PC-9 (cell line): ENCODE data around the gene CDCA5. TPM values are rescaled to one million over a fixed set of nuclear protein-coding genes. Genes with fewer than 3 reads are reported as not detected.

Experiments
- BruUV-seq: library from RNA; stranded (reverse); fragments of 400-500 nt; replicated peaks from 2 replicates; lab custom pipeline; 2021; lab: Mats Ljungman, UMichigan
- CTCF ChIA-PET: fragments of 300-600 bp; sonication (Branson Sonifier 250); formaldehyde crosslinking; loops from one replicate; lab custom pipeline; 2022; ENCODE audit warnings: antibody characterized with exemption; lab: Charles Lee
- POLR2A ChIA-PET: fragments of 300-600 bp; sonication (Branson Sonifier 250); formaldehyde crosslinking; loops from one replicate; lab custom pipeline; 2022; ENCODE audit warnings: antibody characterized with exemption; ENCODE audit not compliant: unreplicated experiment; lab: Charles Lee
- DNase-seq, 2 experiments: peaks; one replicate each; pipeline versions ENCODE4 v3.0.0 to v3.0.0-alpha.2; 2015 to 2022; ENCODE audit warnings: mixed read lengths in 1 of 2
- H2AFZ ChIP-seq: fragments of 200-600 bp; sonication (generic); 2 replicates; pipeline ENCODE4 v1.8.1; 2017; ENCODE audit warnings: antibody characterized with exemption
- H3F3A ChIP-seq: fragments of 200-600 bp; sonication (generic); 2 replicates; pipeline ENCODE4 v1.8.1; 2017; ENCODE audit warnings: antibody characterized with exemption, mild to moderate bottlenecking, low read depth; ENCODE audit not compliant: insufficient read depth
- H3K27ac ChIP-seq: fragments of 200-600 bp; sonication (generic); 2 replicates; pipeline ENCODE4 v1.6.1; 2016; ENCODE audit warnings: mixed run types
- H3K27me3 ChIP-seq: fragments of 200-600 bp; sonication (generic); 2 replicates; pipeline ENCODE4 v1.6.1; 2016; ENCODE audit warnings: low read depth, mixed run types; ENCODE audit not compliant: insufficient read depth
- H3K36me3 ChIP-seq: fragments of 200-600 bp; sonication (generic); 2 replicates; pipeline ENCODE4 v1.6.1; 2016; ENCODE audit warnings: low read depth, mixed run types
- H3K4me1 ChIP-seq: fragments of 200-600 bp; sonication (generic); replicated peaks from 2 replicates; pipeline ENCODE4 v1.6.1; 2016; ENCODE audit warnings: mixed run types; ENCODE audit not compliant: insufficient read depth
- H3K4me2 ChIP-seq: fragments of 200-600 bp; sonication (generic); 2 replicates; pipeline ENCODE4 v1.6.1; 2017; ENCODE audit warnings: mixed run types
- H3K4me3 ChIP-seq: fragments of 200-600 bp; sonication (generic); 2 replicates; pipeline ENCODE4 v1.6.1; 2016; ENCODE audit warnings: mixed run types
- H3K79me2 ChIP-seq: fragments of 200-600 bp; sonication (generic); 2 replicates; pipeline ENCODE4 v1.6.1; 2017; ENCODE audit warnings: low read depth, mixed run types
- H3K9me2 ChIP-seq: fragments of 200-600 bp; sonication (generic); 2 replicates; pipeline ENCODE4 v1.8.1; 2017; ENCODE audit warnings: mild to moderate bottlenecking; ENCODE audit not compliant: insufficient read depth
- H3K9me3 ChIP-seq: fragments of 200-600 bp; sonication (generic); 2 replicates; pipeline ENCODE4 v1.8.1; 2016; ENCODE audit warnings: low read depth; ENCODE audit not compliant: insufficient read depth
- H4K20me1 ChIP-seq: fragments of 200-600 bp; sonication (generic); 2 replicates; pipeline ENCODE4 v1.8.1; 2017; ENCODE audit not compliant: insufficient read depth
- CTCF ChIP-seq: fragments of 200-600 bp; sonication (generic); conservative IDR thresholded peaks from 2 replicates; pipeline ENCODE4 v1.6.1; 2017; ENCODE audit warnings: mixed run types, antibody characterized with exemption, mild to moderate bottlenecking, moderate library complexity
- EZH2 ChIP-seq: fragments of 200-600 bp; sonication (generic); IDR thresholded peaks from 2 replicates; pipeline ENCODE4 v1.8.0; 2017; ENCODE audit warnings: antibody characterized with exemption, low read depth
- intact Hi-C: fragments of 100-400 bp; cut with micrococcal nuclease; formaldehyde crosslinking; loops from one replicate; pipeline ENCODE4 v1.10.0; 2022; ENCODE audit not compliant: unreplicated experiment
- total RNA-seq: library from RNA; stranded (reverse); gene quantifications from 2 replicates; pipeline ENCODE4 v1.2.3, GENCODE V29; 2021

Gene CDCA5
- total RNA-seq, 1 experiment from 2014 or later, result 86.4 TPM

GRCh38 chr11:65111744-65112545 is 28.1 kb upstream of the CDCA5 start, which contains the start of gene TM7SF2:
Gene TM7SF2 (plus strand): TSS chr11:65111872. CDS start chr11:65112016, 144 bp downstream.
- TF ChIP-seq CTCF, result no peak
- no peak for TF ChIP-seq EZH2
- Histone ChIP-seq H3K4me3 (peak within 1 kb of the TSS; percentile 78), H3K9me2 (no peaks in the 10 kb centered on the region), H2AFZ (peak within 1 kb of the TSS; percentile 52; the same call in 1 of the 2 replicates), H3K79me2 (peaks cover 32% of the 10 kb centered on the region), H3K27me3 (no peaks in the 10 kb centered on the region), H3K36me3 (no peaks in the 10 kb centered on the region), H3K27ac (no peak within 1 kb of the TSS), H3K9me3 (no peaks in the 10 kb centered on the region), H4K20me1 (no peaks in the 10 kb centered on the region), H3F3A (peaks cover 59% of the 10 kb centered on the region), H3K4me1 (peaks cover 40% of the 10 kb centered on the region), H3K4me2 (peak within 1 kb of the TSS; percentile 100)
- POLR2A ChIA-PET, result interaction anchor here (0.6 to 0.9 kb wide), 15 partner anchors 10 to 395 kb away, joined by 3 to 7 read pairs (median 4); partner anchors contain the start of gene FAU
- BruUV-seq, result no TSS peak
- CTCF ChIA-PET, result interaction anchor here (0.6 to 1.5 kb wide), 5 partner anchors 70 to 710 kb away, joined by 3 to 6 read pairs (median 3); partner anchors contain the start of gene CAPN1
- DNase-seq, result peak; percentile 92 to 97
- intact Hi-C loops, result loop anchor here (2.0 to 5.0 kb wide), 2 partner anchors 220 to 265 kb away; partner anchors contain the start of gene DPF2

DNA sequence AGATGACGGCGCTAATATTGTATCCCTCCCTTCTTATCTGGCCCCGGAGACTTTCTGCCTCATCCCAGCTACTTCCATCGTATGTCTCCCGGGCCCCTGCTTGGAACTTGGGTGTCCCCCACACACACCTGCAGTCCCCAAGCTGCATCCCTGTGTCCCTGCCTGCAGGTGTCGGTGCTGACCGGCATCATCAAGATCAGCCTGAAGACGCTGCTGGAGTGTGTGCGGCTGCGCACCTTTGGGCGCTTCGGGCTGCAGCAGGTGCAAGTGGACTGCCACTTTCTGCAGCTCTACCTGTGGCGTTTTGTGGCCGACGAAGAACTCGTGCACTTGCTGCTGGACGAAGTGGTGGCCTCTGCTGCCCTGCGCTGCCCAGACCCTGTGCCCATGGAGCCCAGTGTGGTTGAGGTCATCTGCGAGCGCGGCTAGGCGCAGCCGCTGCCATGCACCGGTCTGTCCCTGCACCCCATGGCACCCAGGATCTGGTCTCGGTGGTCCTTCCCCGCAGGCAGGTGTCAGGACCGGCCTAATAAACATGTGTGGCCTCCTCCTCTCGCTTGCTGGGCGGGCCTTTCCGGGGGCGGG is 27.4 kb upstream of the CDCA5 start:
- BruUV-seq, result no TSS peak
- no peak overlapping the region for H3K27ac ChIP-seq
- no peak for TF ChIP-seq CTCF
- no peak for TF ChIP-seq EZH2
- intact Hi-C loops, result loop anchor here (2.0 to 5.0 kb wide), 2 partner anchors 221 to 264 kb away; partner anchors contain the start of gene DPF2
- no peaks in the 10 kb centered on the region for H3K27me3 ChIP-seq
- H3K9me3 ChIP-seq, result no peaks in the 10 kb centered on the region
- peaks cover 25% of the 10 kb centered on the region for H3K79me2 ChIP-seq
- no peak overlapping the region for H2AFZ ChIP-seq
- no peaks in the 10 kb centered on the region for H3K36me3 ChIP-seq
- ChIA-PET POLR2A (interaction anchor here (0.6 to 0.9 kb wide), 13 partner anchors 11 to 396 kb away, joined by 3 to 7 read pairs (median 3); partner anchors contain the start of gene POLA2), CTCF (interaction anchor here (0.6 to 0.7 kb wide), 5 partner anchors 62 to 706 kb away, joined by 3 to 4 read pairs (median 3); partner anchors contain the start of gene CAPN1)
- H3K9me2 ChIP-seq, result no peaks in the 10 kb centered on the region
- H4K20me1 ChIP-seq, result no peaks in the 10 kb centered on the region
- peaks cover 52% of the 10 kb centered on the region for H3F3A ChIP-seq
- H3K4me2 ChIP-seq, result peak overlapping the region; percentile 100; the same call in 1 of the 2 replicates
- no peak for DNase-seq
- no peak overlapping the region; the same call in 1 of the 2 replicates for H3K4me3 ChIP-seq
- H3K4me1 ChIP-seq, result peaks cover 36% of the 10 kb centered on the region

- Histone ChIP-seq H3F3A (peaks cover 44% of the 10 kb centered on the region), H3K4me2 (peak overlapping the region; percentile 66), H3K9me2 (no peaks in the 10 kb centered on the region), H3K4me1 (peaks cover 28% of the 10 kb centered on the region), H3K36me3 (no peaks in the 10 kb centered on the region), H3K79me2 (peaks cover 16% of the 10 kb centered on the region), H4K20me1 (no peaks in the 10 kb centered on the region), H3K27me3 (no peaks in the 10 kb centered on the region), H3K27ac (no peak overlapping the region), H3K4me3 (no peak overlapping the region), H3K9me3 (no peaks in the 10 kb centered on the region), H2AFZ (no peak overlapping the region)
- CTCF ChIA-PET, result interaction anchor here (0.6 to 1.0 kb wide), 4 partner anchors 63 to 265 kb away, joined by 3 to 5 read pairs (median 4); no protein-coding TSS in a partner anchor
- DNase-seq, result peak; percentile 76 to 92
- POLR2A ChIA-PET, result interaction anchor here (0.5 to 0.7 kb wide), 8 partner anchors 9 to 345 kb away, joined by 3 to 13 read pairs (median 3); partner anchors contain the start of genes CDC42EP2 and POLA2
- intact Hi-C loops, result loop anchor here (1.0 to 5.0 kb wide), 3 partner anchors 144 to 264 kb away; partner anchors contain the start of gene DPF2
- no TSS peak for BruUV-seq
- TF ChIP-seq CTCF (peak; percentile 100), EZH2 (no peak)
Observed at GRCh38 chr11:65110354-65110861, 26.6 kb upstream of the CDCA5 start.
